NCI-H510A (cell line): ENCODE results near the gene PILRB.

Source experiments
- DNase-seq: peaks from one replicate; lab custom pipeline; 2025; lab: John Stamatoyannopoulos, UW

Gene PILRB

GRCh38 chr7:100376066-100376465 is 18.1 kb downstream of the PILRB start:
- DNase-seq, result no peak

DNA sequence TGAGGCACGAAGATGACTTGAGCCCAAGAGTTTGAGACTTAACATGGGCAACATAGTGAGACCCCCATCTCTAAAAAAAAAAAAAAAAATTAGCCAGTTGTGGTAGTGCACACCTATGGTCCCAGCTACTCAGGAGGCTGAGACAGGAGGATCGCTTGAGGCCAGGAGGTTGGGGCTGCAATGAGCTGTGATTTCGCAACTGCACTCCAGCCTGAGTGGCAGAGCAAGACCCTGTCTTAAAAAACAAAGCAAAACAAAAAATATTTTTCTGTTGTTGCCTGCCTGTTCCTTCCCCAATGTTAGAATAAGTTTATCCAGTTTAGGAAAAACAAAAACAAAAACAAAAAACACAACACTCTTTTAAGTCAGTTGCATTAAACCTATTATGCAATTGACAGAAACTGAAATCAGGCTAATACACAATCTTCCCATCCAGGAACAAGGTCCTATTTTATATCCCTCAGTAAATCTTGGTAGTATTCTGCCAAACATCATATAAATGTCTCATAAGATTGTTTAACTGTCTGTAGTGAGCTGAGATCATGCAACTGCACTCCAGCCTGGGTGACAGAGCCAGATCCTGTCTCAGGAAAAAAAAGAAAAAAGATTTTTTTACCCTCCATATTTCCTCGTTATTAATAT is 20.3 kb downstream of the PILRB start:
- DNase-seq, result no peak

DNA sequence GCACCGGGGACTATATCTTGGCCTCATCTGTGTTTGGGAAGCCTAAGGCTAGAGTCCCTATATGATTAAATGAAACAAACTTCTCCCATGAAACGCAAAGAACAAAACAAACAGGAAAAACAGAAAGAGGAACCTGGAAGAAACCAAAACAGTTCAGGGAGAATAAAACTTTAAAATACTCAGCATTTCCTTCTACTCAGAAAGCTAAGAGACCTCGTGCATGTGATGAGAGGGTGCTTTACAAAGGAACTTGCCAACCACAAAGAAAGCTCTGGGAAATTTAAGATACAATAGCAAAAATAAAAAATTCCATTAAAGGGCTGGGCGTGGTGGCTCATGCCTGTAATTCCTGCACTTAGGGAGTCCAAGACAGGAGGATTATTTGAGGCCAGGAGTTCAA is 22.3 kb downstream of the PILRB start:
- DNase-seq, result no peak

DNA sequence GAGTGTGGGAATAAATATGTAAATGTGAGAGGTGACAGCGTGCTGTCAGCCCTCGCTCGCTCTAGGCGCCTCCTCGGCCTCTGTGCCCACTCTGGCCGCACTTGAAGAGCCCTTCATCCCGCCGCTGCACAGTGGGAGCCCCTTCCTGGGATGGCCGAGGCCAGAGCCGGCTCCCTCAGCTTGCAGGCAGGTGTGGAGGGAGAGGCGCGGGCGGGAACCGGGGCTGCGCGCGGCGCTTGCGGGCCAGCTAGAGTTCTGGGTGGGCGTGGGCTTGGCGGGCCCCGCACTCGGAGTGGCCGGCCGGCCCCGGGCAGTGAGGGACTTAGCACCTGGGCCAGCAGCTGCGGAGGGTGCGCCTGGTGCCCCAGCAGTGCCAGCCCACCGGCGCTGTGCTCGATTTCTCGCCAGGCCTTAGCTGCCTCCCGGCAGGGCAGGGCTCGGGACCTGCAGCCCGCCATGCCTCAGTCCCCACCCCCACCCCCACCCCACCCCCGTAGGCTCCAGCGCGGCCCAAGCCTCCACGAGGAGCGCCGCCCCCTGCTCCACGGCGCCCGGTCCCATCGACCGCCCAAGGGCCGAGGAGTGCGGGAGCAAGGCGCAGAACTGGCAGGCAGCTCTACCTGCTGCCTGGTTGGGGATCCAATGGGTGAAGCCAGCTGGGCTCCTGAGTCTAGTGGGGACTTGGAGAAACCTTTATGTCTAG is 23.8 kb downstream of the PILRB start:
- DNase-seq, result peak; percentile 54

DNA sequence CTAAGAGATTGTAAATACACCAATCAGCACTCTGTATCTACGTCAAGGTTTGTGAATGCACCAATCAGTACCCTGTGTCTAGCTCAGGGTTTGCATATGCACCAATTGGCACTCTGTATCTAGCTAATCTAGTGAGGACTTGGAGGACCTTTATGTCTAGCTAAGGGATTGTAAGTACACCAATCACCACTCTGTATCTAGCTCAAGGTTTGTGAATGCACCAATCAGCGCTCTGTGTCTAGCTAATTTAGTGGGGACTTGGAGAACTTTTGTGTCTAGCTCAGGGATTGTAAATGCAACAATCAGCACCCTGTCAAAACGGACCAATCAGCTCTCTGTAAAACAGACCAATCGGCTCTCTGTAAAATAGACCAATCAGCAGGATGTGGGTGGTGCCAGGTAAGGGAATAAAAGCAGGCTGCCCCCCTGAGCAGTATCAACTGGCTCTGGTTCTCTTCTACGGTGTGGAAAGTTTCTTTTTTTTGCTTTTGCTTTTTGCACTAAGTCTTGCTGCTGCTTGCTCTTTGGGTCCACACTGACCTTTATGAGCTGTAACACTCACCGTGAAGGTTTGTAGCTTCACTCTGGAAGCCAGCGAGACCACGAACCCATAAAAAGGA is 24.4 kb downstream of the PILRB start:
- DNase-seq, result peak; percentile 54

DNA sequence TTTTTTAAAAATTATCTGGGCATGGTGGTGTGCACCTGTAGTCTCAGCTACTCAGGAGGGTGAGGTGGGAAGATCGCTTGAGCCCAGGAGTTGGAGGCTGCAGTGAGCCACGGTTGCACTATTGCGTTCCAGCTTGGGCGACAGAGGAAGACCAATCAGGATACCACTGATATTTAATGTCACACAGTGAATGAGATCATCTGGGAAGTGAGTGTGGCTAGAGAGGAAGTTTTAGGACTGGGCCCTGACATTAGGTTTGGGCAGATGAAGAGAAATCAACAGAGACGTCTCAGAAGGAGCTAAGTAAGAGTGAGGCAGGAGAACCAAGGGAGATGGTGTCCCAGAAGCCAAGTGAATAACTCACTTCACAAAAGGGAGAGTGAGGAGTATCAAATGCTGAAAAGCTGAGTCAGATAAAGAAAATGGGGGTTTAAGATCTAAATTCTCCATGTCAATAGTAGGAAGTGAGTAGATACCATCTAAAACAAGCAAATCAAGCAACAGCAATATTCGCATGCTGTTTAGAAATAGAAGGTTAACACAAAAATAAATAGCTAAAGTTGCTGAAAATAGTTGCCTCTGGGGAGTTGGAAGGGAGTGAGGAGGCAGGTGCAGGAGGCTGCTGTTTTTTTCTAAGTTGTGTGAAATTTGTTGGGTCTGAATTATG is 26.8 kb downstream of the PILRB start:
- DNase-seq, result no peak

- no peak for DNase-seq
Measured at GRCh38 chr7:100386940-100387339, 29.0 kb downstream of the PILRB start.

- no peak for DNase-seq
Measured at GRCh38 chr7:100387695-100388094, 29.8 kb downstream of the PILRB start.

DNA sequence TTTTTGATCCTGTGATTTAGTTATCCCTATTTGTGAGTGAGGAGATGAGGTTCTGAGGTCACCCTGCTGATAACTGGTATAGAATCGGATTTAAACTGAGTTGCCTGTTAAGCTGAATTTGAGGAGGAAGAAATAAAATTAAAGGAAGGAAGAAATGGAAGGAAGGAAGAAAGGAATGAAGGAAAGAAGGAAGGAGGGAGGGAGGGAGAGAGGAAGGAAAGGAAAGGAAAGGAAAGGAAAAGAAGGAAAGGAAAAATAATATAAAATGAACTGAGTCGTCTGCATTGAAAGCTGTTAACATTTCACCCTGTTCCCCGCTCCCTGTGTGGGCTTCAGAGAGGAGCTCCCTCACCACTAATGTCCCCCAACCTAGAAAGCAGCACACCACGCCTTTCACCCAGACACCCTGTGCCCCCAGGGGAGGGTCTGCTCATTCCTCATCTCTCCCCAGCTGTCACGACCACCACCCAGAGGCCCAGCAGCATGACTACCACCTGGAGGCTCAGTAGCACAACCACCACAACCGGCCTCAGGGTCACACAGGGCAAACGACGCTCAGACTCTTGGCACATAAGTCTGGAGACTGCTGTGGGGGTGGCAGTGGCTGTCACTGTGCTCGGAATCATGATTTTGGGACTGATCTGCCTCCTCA is 31.6 kb downstream of the PILRB start:
- no peak for DNase-seq

- no peak for DNase-seq
Measured at GRCh38 chr7:100390286-100391009, 32.5 kb downstream of the PILRB start.

- no peak for DNase-seq
Measured at GRCh38 chr7:100393233-100393905, 35.5 kb downstream of the PILRB start.

- DNase-seq, result no peak
Measured at GRCh38 chr7:100394077-100394476, 36.2 kb downstream of the PILRB start.

DNA sequence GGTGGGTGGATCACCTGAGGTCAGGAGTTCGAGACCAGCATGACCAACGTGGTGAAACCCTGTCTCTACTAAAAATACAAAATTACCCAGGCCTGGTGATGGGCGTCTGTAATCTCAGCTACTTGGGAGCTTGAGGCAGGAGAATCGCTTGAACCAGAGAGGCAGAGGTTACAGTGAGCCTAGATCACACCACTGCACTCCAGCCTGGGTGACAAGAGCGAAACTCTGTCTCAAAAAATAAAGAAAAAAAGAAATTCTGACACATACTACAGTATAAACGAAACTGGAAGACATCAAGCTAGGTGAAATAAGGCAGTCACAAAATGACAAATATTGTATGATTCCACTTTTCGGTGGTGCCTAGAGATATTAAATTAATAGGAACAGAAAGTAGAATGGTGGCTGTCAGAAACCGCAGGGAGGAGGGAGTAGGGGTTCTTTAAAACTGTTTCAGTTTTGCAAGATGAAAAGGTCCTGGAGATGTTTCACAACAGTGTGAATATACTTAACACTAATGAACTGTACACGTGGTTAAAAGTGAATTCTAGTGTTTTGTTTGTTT is 38.6 kb downstream of the PILRB start:
- DNase-seq, result no peak

- DNase-seq, result no peak
Measured at GRCh38 chr7:100397315-100398081, 39.6 kb downstream of the PILRB start.

- no peak for DNase-seq
Measured at GRCh38 chr7:100398239-100398638, 40.3 kb downstream of the PILRB start.

DNA sequence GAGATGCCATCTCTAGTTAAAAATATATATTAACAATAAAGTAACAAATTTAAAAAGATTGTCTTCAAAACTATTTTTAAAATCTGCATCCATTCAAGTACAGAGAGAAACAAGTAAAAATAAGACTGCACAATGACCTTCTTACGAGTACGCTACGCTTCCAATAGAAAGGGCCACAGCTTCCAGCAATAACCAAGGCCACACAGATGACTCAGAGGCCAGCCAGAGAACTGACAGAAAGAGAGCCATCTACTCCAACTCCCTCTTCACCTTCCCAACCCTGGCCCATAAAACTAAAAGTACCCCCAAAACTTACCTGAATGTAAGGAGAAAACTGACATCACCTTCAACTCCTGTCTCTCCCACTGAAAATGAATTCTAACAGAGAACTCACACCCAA is 42.1 kb downstream of the PILRB start:
- DNase-seq, result no peak

DNA sequence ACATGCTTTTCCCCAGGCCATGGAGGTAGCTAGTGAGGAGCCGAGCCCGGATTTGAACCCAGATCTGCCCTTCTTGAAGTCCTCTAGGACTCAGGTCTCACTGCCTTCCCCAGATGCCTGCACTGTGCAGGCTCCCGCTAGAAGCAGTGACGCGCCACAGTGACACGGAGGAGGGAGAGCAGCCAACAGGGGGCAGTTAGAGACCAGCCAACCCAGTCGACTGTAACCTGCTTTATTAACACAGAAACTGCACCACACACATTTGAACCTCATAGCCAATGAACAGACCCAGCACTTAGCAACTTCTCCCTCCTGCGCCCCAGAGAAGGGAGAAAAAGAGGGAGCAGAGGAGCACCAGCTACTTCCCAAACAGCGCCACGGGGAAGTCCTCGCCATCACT is 42.7 kb downstream of the PILRB start:
- no peak for DNase-seq

DNA sequence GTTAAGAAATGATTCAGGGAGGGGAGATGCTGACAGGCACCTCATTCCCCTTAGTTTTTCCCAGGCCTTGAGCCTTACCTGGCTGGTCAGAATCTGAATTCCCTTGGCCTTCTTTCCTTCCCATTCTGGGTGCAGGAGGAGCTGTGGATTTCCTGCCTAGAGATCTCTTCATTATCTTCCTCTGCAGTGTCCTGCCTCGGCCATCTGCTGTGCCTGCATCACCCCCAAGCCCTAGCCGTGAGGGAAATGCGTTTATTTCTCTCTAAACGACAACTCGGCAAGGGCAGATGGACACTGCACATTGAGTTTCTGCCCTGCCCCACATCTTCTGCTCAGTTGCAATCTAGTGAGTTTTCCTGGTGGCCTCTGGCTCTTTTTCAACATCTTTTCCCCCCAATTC is 43.9 kb downstream of the PILRB start:
- no peak for DNase-seq

GRCh38 chr7:100402241-100402640 is 44.3 kb downstream of the PILRB start:
- DNase-seq, result no peak

DNA sequence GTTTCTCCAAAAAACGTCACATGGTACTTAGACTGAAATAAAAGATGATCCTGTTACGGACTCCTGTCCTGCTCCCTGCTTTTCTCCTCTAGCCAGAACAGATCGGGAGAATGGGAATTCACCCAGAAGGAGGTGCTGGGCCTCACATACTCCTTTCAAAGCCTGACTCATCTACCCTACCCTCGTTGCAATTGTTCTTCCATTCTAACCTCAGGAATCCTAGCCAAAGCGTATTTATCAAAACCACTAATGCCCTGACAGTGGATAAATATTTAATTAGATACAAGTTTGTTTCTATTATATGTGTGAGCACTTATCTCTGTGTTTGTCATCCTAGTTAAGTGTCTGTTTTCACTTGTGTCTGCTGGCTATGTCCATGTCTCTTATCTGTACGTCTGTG is 48.9 kb downstream of the PILRB start:
- DNase-seq, result no peak
